Stimulated activated CD4-positive, alpha-beta T cell treated with anti-CD3 and anti-CD28 coated beads, Interleukin-15, amount 100 ng/mL, for 1 hour (primary cell): ENCODE data around the gene FASLG.
"Not testable (repeated sequence)": the region's sequence is repeated elsewhere in the genome, so short reads cannot be mapped to it uniquely, and the experiment has no call there.

Experiments
- DNase-seq, 2 donors: peaks; one replicate each; pipeline ENCODE4 v3.0.0-alpha.2; 2020; ENCODE audit warnings: low read depth in 1 of 2, low spot score in 1 of 2

The FASLG gene

GRCh38 chr1:172658871-172659453 is at the start of gene FASLG:
Gene FASLG, plus strand, starts transcription at chr1:172659103. Its CDS starts 99 bp downstream, at chr1:172659202.
- peak in 1 of 2 donors; percentile 34 for DNase-seq

- DNase-seq: no peak
These were observed 49.4 kb upstream of the FASLG start for GRCh38 chr1:172609528-172609927.

DNA sequence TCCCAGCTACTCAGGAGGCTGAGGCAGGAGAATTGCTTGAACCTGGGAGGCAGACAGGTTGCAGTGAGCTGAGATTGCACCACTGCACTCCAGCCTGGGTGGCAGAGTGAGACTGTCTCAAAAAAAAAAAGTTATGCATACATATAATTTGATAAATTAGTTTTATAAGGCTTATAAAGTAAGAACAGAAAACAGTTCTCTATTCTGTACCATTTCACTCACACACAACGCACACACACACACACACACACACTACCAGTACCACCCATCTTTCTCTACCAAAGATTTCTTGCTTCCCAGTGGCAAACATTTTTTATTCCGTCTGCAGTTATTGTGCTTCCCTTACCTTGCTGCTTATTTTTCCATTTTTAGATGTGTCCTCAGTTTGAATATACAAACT is 46.4 kb upstream of the FASLG start:
- DNase-seq: no peak

DNA sequence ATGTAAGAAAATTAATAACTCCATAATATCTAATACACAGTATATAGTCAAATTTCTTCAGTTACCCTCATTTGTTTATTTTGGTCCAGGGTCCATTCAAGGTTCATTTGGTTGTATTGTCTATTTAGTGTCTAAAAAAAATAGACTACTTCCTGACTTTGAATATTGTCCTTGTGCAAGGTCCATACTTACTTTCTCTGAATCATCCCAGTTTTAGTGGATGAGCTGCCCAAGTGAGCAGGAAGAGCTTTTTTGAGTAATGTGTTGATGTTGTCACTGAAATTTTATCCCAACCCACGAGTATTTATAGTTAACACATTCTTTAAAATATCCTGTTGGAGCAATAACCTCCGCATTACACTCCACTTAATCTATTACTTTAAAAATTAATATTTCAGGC is 45.6 kb upstream of the FASLG start:
- DNase-seq: no peak

DNA sequence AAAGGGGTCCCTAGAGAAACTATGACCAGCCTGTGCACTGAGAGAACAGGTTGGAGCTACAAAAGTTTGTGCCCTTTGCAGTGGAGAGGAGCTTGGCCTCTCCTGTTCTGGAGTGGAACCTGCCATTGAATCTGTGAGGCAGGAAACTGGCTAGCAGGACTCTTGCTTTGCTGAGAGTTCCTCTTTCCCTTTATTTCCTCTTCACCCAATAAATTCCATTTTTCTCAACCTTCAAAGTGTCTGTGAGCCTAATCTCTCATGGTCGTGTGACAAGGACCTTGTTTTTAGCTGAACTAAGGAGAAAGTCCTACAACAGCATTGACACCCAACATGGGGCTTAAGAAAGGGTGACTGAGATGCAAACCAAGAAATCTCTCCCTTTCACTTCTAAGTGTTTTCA is 42.7 kb upstream of the FASLG start:
- DNase-seq: no peak

GRCh38 chr1:172616636-172617035 is 42.3 kb upstream of the FASLG start:
- DNase-seq: no peak

GRCh38 chr1:172620603-172621002 is 38.3 kb upstream of the FASLG start:
- not testable (repeated sequence) for DNase-seq

DNA sequence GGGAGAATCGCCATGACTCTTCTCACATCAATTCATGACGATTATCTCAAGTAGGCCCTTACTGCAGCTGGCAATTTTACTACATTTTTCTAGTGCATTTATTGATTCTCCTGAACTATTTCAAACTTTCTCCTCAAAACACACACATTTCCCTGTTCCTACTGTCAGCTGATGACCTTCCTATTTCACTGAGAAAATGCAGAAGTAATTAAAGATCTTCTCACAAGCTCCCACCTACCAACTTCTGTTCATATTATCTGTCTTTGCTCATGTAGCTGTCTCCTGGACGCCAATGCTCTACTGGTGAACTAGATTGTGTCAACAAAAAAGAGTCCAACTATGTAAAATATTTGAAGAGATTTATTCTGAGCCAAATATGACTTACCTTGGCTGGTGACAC is 36.4 kb upstream of the FASLG start:
- no peak for DNase-seq

- no peak for DNase-seq
These were observed 35.2 kb upstream of the FASLG start for GRCh38 chr1:172623748-172624147.

- DNase-seq: no peak
These were observed 32.1 kb upstream of the FASLG start for GRCh38 chr1:172626845-172627244.

DNA sequence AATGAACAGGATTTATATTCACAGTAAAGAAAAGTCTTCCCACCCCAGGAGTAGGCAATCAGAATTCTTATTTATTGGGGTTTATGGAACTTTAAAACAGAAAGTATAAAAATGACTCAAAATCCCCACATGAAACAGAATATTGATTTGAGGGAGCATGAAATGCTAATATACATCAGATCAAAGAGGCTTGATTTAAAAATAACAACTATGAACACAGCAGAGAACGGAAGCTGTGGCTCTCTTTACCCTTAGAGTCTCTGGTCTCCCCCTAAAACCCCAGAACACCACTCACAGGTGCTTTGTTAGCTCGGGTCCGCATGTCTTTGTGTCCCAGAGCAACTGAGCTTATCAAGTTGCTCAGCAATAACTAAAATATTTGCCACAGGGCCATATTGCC is 31.2 kb upstream of the FASLG start:
- no peak for DNase-seq

- DNase-seq: no peak
These were observed 30.5 kb upstream of the FASLG start for GRCh38 chr1:172628401-172628800.

- no peak for DNase-seq
These were observed 29.7 kb upstream of the FASLG start for GRCh38 chr1:172629170-172629569.

- DNase-seq: no peak
These were observed 29.3 kb upstream of the FASLG start for GRCh38 chr1:172629638-172630037.

- DNase-seq: no peak
These were observed 28.7 kb upstream of the FASLG start for GRCh38 chr1:172630056-172630818.

- DNase-seq: no peak
These were observed 28.0 kb upstream of the FASLG start for GRCh38 chr1:172630868-172631267.

GRCh38 chr1:172637522-172637921 is 21.4 kb upstream of the FASLG start:
- DNase-seq: no peak

DNA sequence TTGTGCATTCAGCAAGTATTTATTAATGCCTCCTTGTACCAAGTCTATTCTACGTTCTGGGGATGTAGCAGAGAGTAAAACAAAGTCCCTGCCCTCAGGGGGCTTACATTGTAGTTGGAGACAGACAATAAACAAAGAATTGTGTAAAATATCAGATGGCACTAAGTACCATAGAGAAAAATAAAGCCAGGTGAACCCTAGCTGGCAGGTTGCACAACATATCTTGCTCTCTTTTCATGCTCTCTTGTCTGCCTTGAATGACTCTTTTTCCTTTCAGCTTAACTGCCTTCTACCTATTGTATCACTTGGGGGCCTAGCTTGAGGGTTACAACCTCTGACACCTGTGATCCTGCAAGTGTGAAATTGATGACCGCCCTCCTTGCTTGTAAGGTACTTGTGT is 20.7 kb upstream of the FASLG start:
- DNase-seq: no peak

DNA sequence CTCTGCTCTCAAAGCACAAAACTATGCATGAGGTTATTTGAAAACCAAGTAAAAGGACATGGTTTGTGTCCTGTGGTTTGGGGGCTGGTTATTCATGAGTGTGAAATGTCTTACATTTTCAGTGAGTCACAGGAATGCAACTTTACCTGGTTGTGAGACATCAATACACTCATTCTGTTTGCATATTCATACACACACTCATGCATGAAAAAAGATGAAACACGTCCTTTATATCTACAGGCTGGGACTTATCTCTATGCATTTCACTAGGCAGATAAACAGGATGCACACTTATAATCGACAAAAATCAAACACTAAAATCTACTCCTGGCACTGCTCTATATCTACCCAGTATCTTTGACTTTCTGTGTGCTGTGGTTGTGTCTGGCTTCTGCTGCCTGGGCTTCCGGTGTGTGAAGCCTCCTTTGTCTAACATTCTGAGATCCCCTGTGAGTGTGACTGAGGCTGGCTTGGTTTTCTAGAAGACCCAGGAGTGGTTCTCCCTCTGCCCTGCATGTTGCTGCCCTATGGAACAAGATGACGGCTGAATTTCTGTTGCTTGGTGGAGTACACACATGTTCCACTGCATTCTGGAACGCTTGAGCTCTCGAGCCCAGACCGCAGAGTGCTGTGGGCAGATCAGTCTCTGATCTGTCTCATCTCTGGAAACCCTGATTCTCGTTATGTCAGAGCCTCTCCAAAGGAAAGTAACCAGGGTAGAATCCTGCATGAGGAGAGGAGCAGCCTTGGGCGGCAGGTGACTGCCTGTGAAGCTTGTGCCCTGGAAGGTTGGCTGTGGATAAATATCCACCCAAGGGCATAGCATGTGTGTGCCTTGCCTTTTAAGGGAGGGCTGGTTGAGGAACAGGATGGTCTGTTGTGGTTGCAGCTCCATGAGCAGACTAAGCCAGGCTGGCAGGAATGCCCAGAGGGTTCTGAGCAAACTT is 19.7 kb upstream of the FASLG start:
- DNase-seq: peak; percentile 52 to 56

- no peak for DNase-seq
These were observed 18.8 kb upstream of the FASLG start for GRCh38 chr1:172640111-172640510.

- no peak for DNase-seq
These were observed 17.4 kb upstream of the FASLG start for GRCh38 chr1:172641492-172641891.

DNA sequence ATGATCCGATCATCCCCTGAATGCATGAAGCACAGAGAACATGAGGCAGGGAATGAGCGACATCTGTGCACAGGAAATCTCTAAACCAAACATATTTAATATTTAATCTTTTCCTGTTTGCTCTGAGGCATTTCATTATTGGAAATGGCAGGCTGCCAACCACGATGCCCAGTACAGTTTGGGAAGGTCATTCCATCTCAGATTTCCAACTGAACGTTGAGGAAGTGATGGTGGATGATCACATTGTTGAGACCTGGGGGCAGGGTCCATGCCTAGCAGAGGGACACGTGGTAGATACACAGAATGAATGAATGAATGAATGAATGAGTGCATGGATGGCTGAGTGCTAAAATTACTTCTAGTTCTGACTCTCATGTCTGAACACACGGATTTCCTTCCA is 15.9 kb upstream of the FASLG start:
- DNase-seq: no peak
